GM18505 (cell line): ENCODE measurements around the gene MS4A12.
A peak's percentile ranks its signal among the peaks of the same experiment; 100 is the strongest.
"Not testable (repeated sequence)": the region's sequence is repeated elsewhere in the genome, so short reads cannot be mapped to it uniquely, and the experiment has no call there.

Source experiments
- ATAC-seq: cut with Tn5 transposase; IDR thresholded peaks from one replicate; pipeline ENCODE4 v1.9.1; 2021; ENCODE audit not compliant: unreplicated experiment
- POLR2A ChIP-seq: IDR thresholded peaks from 4 replicates; pipeline ENCODE4 v1.6.1; 2011; ENCODE audit warnings: borderline replicate concordance; ENCODE audit not compliant: insufficient read depth, insufficient read length; ENCODE audit errors: extremely low read depth

The MS4A12 gene

DNA sequence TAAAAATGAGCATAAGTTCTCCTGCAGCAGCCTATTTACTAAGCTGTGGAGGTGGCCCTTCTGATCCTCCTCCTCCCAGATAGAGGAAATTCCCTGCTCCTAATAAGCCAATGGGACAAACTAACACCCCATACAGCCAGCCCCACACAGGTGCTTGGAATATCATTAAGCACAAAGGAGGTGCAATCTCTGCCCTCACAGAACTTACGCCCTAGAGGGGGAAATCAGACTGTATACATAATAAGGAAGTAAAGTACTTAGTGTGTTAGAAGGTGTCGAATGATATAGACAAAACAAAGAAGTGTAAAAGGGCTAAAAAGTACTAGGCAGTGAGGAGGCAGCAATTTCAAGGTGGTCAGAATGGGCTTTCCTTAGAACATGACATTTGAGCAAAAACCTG lies 5.8 kb downstream of the MS4A12 start:
- TF ChIP-seq POLR2A: no peak
- peak; percentile 23 for ATAC-seq

DNA sequence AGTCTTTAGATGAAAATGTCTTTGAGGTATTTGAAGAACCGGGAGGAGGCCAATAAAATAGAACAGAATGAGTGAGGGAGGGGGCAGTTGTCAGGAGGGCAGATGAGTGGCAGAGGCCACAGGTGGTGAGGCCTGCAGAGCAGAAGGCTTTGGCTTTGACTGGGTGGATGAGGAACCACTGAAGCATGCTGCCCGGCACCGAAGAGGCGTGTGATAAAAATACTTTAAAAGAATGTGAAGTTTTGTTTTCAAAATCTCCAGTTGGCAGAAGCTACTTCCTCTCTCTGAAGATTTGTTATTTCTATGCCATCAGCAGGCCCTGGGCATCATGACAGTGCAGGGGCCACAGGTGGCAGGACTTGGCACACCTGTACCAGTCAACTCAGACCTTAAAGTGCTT lies 6.3 kb downstream of the MS4A12 start:
- ATAC-seq: peak; percentile 92
- TF ChIP-seq POLR2A: no peak

DNA sequence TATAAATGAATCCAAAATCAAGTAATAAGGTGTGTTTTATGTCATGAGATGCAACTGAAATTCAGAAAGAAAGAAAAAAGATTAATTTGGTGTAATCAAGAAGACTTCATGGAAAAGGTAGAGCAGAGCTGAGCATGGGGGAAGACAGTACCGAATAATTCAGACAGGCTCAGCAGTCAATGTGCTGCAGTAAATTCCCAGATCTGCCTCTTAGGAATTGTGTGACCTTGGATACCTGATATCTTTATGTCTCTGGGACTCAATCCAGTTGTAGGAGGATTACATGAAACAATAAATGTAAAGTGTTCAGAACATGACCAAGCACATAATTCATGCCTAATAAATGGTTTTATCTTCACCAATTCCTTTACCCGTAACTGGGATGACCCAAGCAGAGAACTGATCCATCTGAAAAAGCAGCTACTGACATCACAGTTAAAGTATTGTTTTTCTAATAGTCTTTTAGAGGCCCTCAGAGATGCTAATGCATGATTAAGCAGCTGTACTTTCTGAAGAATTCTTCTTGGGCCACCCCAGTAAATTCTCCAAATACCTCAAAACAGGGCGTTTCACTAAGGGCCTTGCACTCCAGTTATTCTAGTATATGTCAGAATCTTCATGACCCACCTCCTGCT lies 7.8 kb downstream of the MS4A12 start:
- ATAC-seq: no peak
- no peak for TF ChIP-seq POLR2A

DNA sequence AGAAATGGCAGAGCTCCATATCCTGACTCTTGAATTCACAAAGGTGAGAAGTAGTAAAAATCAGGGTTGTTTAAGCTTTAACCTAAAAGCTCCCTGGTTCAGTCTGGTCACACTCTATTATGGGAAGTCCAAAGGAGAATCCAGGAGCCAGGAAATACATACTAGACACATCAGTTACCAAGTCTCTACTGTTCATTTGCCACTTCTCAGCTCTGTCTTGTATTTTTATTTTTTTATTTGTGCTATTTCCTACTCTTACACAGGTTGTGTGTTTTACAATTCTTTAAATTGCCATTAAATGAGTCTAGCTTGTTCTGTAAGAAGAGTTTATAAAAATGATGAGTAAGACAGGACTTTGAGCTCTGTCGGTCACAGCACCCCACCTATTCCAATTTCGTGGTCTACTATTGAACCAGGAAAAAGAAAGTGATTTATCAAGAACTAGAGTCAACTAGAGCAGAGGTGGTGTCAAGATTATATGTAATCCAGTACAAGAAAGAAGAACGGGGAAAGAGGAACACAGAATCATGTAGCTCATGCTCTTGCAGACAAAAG lies 9.7 kb downstream of the MS4A12 start:
- no peak for ATAC-seq
- no peak for TF ChIP-seq POLR2A

DNA sequence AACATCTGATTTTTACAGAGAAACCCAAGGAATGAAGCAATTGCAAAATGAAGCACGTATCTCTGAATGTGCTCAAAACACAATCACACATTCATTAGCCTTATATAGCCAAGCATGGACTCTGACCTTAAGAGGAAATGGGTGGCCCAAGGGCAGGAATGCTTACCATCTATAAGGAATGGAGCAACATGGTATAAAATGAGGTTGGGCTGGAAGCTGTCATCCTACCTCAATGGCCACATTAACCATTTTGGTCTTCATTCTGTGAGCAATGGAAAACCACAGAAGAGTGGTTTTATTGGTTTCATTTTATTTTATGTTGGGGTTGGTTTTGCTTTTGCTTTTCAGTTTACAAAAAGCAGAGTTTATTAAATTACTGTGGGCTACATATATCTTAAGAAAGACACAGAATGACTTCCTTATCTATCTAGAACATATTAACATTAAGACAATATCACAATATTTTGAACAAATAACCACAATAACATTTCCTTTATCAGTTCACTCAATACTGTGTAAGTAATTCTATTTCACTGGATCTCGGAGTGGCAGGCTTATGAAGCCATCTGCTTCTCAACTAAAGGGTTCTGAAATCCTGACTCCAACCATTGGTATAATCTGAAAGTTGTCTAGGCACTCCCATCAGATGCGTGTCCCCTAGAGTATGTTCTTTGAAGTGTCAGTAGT lies 11.8 kb downstream of the MS4A12 start:
- ATAC-seq: no peak
- no peak for TF ChIP-seq POLR2A

DNA sequence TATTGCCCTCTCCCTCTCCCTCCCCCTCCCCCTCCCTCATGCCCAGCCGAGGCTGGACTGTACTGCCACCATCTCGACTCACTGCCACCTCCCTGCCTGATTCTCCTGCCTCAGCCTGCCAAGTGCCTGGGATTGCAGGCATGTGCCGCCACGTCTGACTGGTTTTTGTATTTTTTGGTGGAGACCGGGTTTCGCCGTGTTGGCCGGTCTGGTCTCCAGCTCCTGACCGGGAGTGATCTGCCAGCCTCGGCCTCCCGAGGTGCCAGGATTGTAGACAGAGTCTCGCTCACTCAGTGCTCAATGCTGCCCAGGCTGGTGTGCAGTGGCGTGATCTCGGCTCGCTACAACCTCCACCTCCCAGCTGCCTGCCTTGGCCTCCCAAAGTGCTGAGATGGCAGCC lies 17.0 kb downstream of the MS4A12 start:
- ATAC-seq: not testable (repeated sequence)

GRCh38 chr11:60510209-60510608 lies 17.6 kb downstream of the MS4A12 start:
- ATAC-seq: not testable (repeated sequence)

DNA sequence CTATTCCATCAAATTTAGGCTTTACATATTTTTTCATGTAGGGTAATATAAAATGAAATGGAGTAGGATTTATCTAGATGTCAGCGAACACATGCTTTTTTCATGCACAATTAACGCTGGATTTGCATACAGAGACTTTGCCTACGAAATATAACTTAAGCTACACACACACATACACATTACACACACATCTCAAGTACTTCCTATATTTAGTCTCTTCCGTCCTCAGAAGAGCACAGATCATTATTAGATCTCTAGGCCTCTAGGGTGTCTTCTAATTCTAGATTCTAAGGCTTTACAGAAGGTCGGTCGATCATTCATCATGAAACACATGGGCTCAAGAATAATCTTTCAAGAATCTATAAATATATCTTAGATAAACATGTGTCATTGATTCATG lies 18.8 kb downstream of the MS4A12 start:
- ATAC-seq: no peak
- no peak for TF ChIP-seq POLR2A

DNA sequence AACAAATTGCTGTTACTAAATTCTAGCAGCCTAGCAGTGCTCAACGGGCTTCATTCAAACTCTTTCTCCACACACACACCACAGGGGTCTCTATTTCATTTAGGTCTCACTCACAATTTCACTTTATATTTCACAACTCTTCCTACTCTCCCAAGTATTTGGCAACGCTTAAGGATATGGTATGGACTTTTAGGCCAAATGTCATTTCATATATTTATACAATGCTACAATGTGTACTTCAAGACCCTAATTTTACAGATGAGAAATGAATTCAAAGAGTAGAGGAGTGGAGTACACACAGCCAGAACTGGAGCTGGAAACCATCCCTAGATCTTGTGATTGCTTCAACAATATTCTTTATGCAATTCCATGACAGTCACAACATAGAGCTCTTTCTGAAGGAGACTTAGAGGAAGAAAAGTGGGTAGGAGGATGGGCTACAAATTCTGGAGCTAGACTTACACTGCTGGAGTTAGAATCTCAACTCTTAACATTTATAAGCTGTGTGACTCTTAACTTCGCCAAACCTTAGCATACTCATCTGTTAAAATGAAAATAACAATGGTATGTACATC lies 20.2 kb downstream of the MS4A12 start:
- no peak for ATAC-seq
- no peak for TF ChIP-seq POLR2A

GRCh38 chr11:60513496-60514460 lies 21.2 kb downstream of the MS4A12 start:
- no peak for TF ChIP-seq POLR2A
- no peak for ATAC-seq

DNA sequence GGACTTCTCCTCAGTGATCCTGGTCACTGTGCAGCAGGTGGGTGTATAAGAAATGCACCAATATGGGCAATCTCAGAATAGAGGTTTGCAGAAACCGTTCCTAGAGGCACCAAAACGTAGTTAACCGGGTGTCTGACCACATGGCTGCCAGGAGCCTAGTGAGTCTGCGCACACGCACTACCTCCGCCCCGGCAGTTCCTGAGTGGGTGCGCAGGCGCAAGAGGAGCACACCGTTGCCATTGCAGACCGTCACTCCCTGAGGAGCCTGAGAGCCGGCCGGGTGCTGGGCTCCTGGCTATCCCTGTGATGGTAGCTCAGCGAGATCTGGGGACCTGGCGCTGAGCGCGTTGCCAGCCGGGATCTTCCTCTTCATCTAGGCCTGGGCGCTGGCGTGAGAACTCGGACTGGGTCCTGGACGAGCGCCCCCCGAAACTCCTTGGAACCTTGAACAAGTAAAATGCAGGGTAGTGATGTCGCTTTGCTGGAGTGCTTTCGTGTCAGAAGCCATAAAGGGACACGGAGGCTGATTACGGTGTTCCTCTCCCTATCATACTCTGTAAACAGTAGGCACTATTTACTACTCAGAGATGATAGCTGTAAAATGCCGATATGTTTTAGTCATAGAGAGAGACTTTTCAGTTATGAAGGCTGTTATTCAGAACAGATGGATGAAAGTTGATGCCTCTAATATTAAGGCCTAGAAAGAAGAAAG lies 22.7 kb downstream of the MS4A12 start, which contains the start of gene MS4A13:
MS4A13 (plus strand) TSS at position 249 of the 712 bp plus-strand sequence. CDS start 2,692 bp downstream, outside the sequence.
- no peak for ATAC-seq

GRCh38 chr11:60528465-60528864 lies 35.9 kb downstream of the MS4A12 start:
- no peak for ATAC-seq
- no peak for TF ChIP-seq POLR2A

More for the DNA sequence above, 22.7 kb downstream of the MS4A12 start, which contains the start of gene MS4A13:
- no peak for TF ChIP-seq POLR2A

DNA sequence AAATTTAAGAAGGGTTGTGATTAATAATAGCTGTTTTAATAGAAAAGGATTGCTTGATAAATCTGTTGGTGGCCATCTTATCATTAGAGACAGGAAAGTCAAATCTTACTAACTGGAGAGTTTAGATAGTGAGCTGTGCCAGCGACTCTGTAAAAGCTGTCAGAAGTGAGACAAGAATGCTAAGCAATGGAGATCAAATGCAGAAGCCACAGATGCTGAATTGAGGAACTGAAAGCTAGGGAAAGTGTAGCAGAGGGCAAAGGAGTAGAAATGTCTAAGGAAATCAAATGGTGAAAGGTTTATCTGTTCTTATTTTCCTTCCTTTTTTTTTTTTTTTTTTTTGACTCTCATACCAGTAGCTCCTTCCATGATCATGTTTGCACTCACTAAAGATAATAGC lies 36.4 kb downstream of the MS4A12 start:
- TF ChIP-seq POLR2A: no peak
- peak; percentile 70 for ATAC-seq
